ENCODE data around the gene PSMA7.

GRCh38 chr20:62133864-62134263 is 9.3 kb downstream of the PSMA7 start:
- TF ChIP-seq EZH2 (IDR thresholded peaks at IDR 0.05; ENCODE audit: low read length) (no peak), CTCF (optimal IDR thresholded peaks at IDR 0.05 in 1 of 3, IDR thresholded peaks at IDR 0.05 in 1 of 3, conservative IDR thresholded peaks at IDR 0.05 in 1 of 3; ENCODE audit: extremely low read depth in 1 of 3, insufficient read depth in 2 of 3, low read length in 3 of 3) (peak; percentile 8 to 26 (median 18))

Data from keratinocyte (primary cell).